ENCODE data around the gene SUSD4. TPM values are rescaled to one million over a fixed set of nuclear protein-coding genes. Genes with fewer than 3 reads are reported as not detected.
A peak's percentile ranks its signal among the peaks of the same experiment; 100 is the strongest.

SUSD4 gene
- total RNA-seq, 2 experiments from 2014 or later, result 1.1 to 1.8 TPM

GRCh38 chr1:223242971-223243370 lies 121.0 kb downstream of the SUSD4 start:
- peaks cover 4% of the 10 kb centered on the region for H3K9me3 Mint-ChIP-seq
- no peaks in the 10 kb centered on the region for H3K27me3 Mint-ChIP-seq (ENCODE audit: low read depth)
- CTCF ChIA-PET, result interaction anchor here (3.1 kb wide), 1 partner anchor 113 kb away, joined by 10 read pairs; no protein-coding TSS in a partner anchor
- no peak overlapping the region for H3K4me3 Mint-ChIP-seq
- peaks cover 32% of the 10 kb centered on the region for H3K4me1 Mint-ChIP-seq (ENCODE audit: low read depth)
- intact Hi-C loops (cut with micrococcal nuclease), result loop anchor here (10.0 kb wide), 1 partner anchor 448 kb away; no protein-coding TSS in a partner anchor
- H3K36me3 Mint-ChIP-seq (ENCODE audit: low read depth), result no peaks in the 10 kb centered on the region
- H3K27ac Mint-ChIP-seq, result no peak overlapping the region
- DNase-seq, result no peak

- intact Hi-C loops (cut with micrococcal nuclease), result loop anchor here (10.0 kb wide), 1 partner anchor 448 kb away; no protein-coding TSS in a partner anchor
- H3K27me3 Mint-ChIP-seq (ENCODE audit: low read depth), result no peaks in the 10 kb centered on the region
- H3K4me1 Mint-ChIP-seq (ENCODE audit: low read depth), result peaks cover 30% of the 10 kb centered on the region
- H3K4me3 Mint-ChIP-seq, result no peak overlapping the region
- DNase-seq, result no peak
- H3K36me3 Mint-ChIP-seq (ENCODE audit: low read depth), result no peaks in the 10 kb centered on the region
- CTCF ChIA-PET, result interaction anchor here (3.1 kb wide), 1 partner anchor 112 kb away, joined by 10 read pairs; no protein-coding TSS in a partner anchor
- no peak overlapping the region for H3K27ac Mint-ChIP-seq
- peaks cover 4% of the 10 kb centered on the region for H3K9me3 Mint-ChIP-seq
These were observed 121.5 kb downstream of the SUSD4 start for GRCh38 chr1:223242382-223242955.

GRCh38 chr1:223240122-223240521 lies 123.9 kb downstream of the SUSD4 start:
- CTCF ChIA-PET, result interaction anchor here (1.3 kb wide), 1 partner anchor 106 kb away, joined by 4 read pairs; no protein-coding TSS in a partner anchor

GRCh38 chr1:223235091-223235490 lies 128.9 kb downstream of the SUSD4 start:
- Mint-ChIP-seq H3K4me3 (no peak overlapping the region), H3K36me3 (ENCODE audit: low read depth) (no peaks in the 10 kb centered on the region), H3K9me3 (peaks cover 13% of the 10 kb centered on the region), H3K27me3 (ENCODE audit: low read depth) (no peaks in the 10 kb centered on the region), H3K4me1 (ENCODE audit: low read depth) (peaks cover 49% of the 10 kb centered on the region), H3K27ac (no peak overlapping the region)
- CTCF ChIA-PET, result interaction anchor here (5.9 kb wide), 1 partner anchor 102 kb away, joined by 28 read pairs; no protein-coding TSS in a partner anchor
- intact Hi-C loops (cut with micrococcal nuclease), result no loop called here
- DNase-seq, result no peak

More at GRCh38 chr1:223240122-223240521, 123.9 kb downstream of the SUSD4 start:
- no peak overlapping the region for H3K27ac Mint-ChIP-seq
- H3K4me1 Mint-ChIP-seq (ENCODE audit: low read depth), result peaks cover 27% of the 10 kb centered on the region
- H3K36me3 Mint-ChIP-seq (ENCODE audit: low read depth), result no peaks in the 10 kb centered on the region
- intact Hi-C loops (cut with micrococcal nuclease), result loop anchor here (10.0 kb wide), 1 partner anchor 445 kb away; no protein-coding TSS in a partner anchor
- no peak for DNase-seq
- H3K9me3 Mint-ChIP-seq, result peaks cover 13% of the 10 kb centered on the region
- no peak overlapping the region for H3K4me3 Mint-ChIP-seq
- no peaks in the 10 kb centered on the region for H3K27me3 Mint-ChIP-seq (ENCODE audit: low read depth)

GRCh38 chr1:223234534-223234933 lies 129.4 kb downstream of the SUSD4 start:
- H3K27me3 Mint-ChIP-seq (ENCODE audit: low read depth), result no peaks in the 10 kb centered on the region
- H3K4me3 Mint-ChIP-seq, result no peak overlapping the region
- peaks cover 54% of the 10 kb centered on the region for H3K4me1 Mint-ChIP-seq (ENCODE audit: low read depth)
- H3K36me3 Mint-ChIP-seq (ENCODE audit: low read depth), result no peaks in the 10 kb centered on the region
- intact Hi-C loops (cut with micrococcal nuclease), result loop anchor here (5.0 kb wide), 2 partner anchors 128 to 598 kb away; partner anchors contain the start of gene SUSD4
- DNase-seq, result no peak
- CTCF ChIA-PET, result interaction anchor here (5.9 kb wide), 1 partner anchor 102 kb away, joined by 28 read pairs; no protein-coding TSS in a partner anchor
- H3K9me3 Mint-ChIP-seq, result peaks cover 13% of the 10 kb centered on the region
- H3K27ac Mint-ChIP-seq, result no peak overlapping the region

GRCh38 chr1:223234170-223234514 lies 129.8 kb downstream of the SUSD4 start:
- intact Hi-C loops (cut with micrococcal nuclease), result loop anchor here (5.0 kb wide), 2 partner anchors 128 to 598 kb away; partner anchors contain the start of gene SUSD4
- Mint-ChIP-seq H3K27ac (no peak overlapping the region), H3K4me3 (no peak overlapping the region), H3K4me1 (ENCODE audit: low read depth) (peaks cover 58% of the 10 kb centered on the region), H3K27me3 (ENCODE audit: low read depth) (no peaks in the 10 kb centered on the region), H3K9me3 (peaks cover 13% of the 10 kb centered on the region), H3K36me3 (ENCODE audit: low read depth) (no peaks in the 10 kb centered on the region)
- CTCF ChIA-PET, result interaction anchor here (5.9 kb wide), 1 partner anchor 101 kb away, joined by 28 read pairs; no protein-coding TSS in a partner anchor
- no peak for DNase-seq

GRCh38 chr1:223233410-223234169 lies 130.4 kb downstream of the SUSD4 start:
- H3K4me1 Mint-ChIP-seq (ENCODE audit: low read depth), result peaks cover 63% of the 10 kb centered on the region
- peak; percentile 39 for DNase-seq
- CTCF ChIA-PET, result interaction anchor here (1.0 to 5.9 kb wide), 3 partner anchors 11 to 125 kb away, joined by 3 to 28 read pairs (median 3); no protein-coding TSS in a partner anchor
- H3K9me3 Mint-ChIP-seq, result peaks cover 10% of the 10 kb centered on the region
- no peaks in the 10 kb centered on the region for H3K27me3 Mint-ChIP-seq (ENCODE audit: low read depth)
- peak overlapping the region; percentile 2 for H3K27ac Mint-ChIP-seq
- intact Hi-C loops (cut with micrococcal nuclease), result loop anchor here (1.0 to 5.0 kb wide), 4 partner anchors 11 to 599 kb away; partner anchors contain the start of gene SUSD4
- no peaks in the 10 kb centered on the region for H3K36me3 Mint-ChIP-seq (ENCODE audit: low read depth)
- H3K4me3 Mint-ChIP-seq, result no peak overlapping the region

- Mint-ChIP-seq H3K27ac (no peak overlapping the region), H3K27me3 (ENCODE audit: low read depth) (no peaks in the 10 kb centered on the region), H3K9me3 (peaks cover 8% of the 10 kb centered on the region), H3K36me3 (ENCODE audit: low read depth) (no peaks in the 10 kb centered on the region), H3K4me3 (no peak overlapping the region), H3K4me1 (ENCODE audit: low read depth) (peaks cover 66% of the 10 kb centered on the region)
- intact Hi-C loops (cut with micrococcal nuclease), result loop anchor here (1.0 to 5.0 kb wide), 4 partner anchors 11 to 599 kb away; partner anchors contain the start of gene SUSD4
- CTCF ChIA-PET, result interaction anchor here (1.0 to 5.9 kb wide), 3 partner anchors 12 to 126 kb away, joined by 3 to 28 read pairs (median 3); no protein-coding TSS in a partner anchor
- no peak for DNase-seq
These were observed 131.0 kb downstream of the SUSD4 start for GRCh38 chr1:223233019-223233409.

GRCh38 chr1:223231581-223231980 lies 132.4 kb downstream of the SUSD4 start:
- no peak for DNase-seq
- Mint-ChIP-seq H3K9me3 (peaks cover 4% of the 10 kb centered on the region), H3K36me3 (ENCODE audit: low read depth) (no peaks in the 10 kb centered on the region), H3K4me3 (no peak overlapping the region), H3K27me3 (ENCODE audit: low read depth) (no peaks in the 10 kb centered on the region), H3K4me1 (ENCODE audit: low read depth) (peaks cover 66% of the 10 kb centered on the region), H3K27ac (no peak overlapping the region)
- CTCF ChIA-PET, result interaction anchor here (5.9 kb wide), 1 partner anchor 99 kb away, joined by 28 read pairs; no protein-coding TSS in a partner anchor
- intact Hi-C loops (cut with micrococcal nuclease), result loop anchor here (5.0 kb wide), 2 partner anchors 131 to 601 kb away; partner anchors contain the start of gene SUSD4

GRCh38 chr1:223231011-223231572 lies 132.9 kb downstream of the SUSD4 start:
- H3K27ac Mint-ChIP-seq, result no peak overlapping the region
- H3K27me3 Mint-ChIP-seq (ENCODE audit: low read depth), result no peaks in the 10 kb centered on the region
- H3K9me3 Mint-ChIP-seq, result peaks cover 3% of the 10 kb centered on the region
- H3K36me3 Mint-ChIP-seq (ENCODE audit: low read depth), result no peaks in the 10 kb centered on the region
- H3K4me1 Mint-ChIP-seq (ENCODE audit: low read depth), result peaks cover 66% of the 10 kb centered on the region
- DNase-seq, result no peak
- no peak overlapping the region for H3K4me3 Mint-ChIP-seq
- intact Hi-C loops (cut with micrococcal nuclease), result loop anchor here (5.0 kb wide), 2 partner anchors 131 to 601 kb away; partner anchors contain the start of gene SUSD4
- CTCF ChIA-PET, result interaction anchor here (1.0 to 5.9 kb wide), 2 partner anchors 98 to 101 kb away, joined by 3 to 28 read pairs; no protein-coding TSS in a partner anchor

- H3K9me3 Mint-ChIP-seq, result no peaks in the 10 kb centered on the region
- peak; percentile 43 for DNase-seq
- peak overlapping the region; percentile 26 for H3K4me3 Mint-ChIP-seq
- H3K27ac Mint-ChIP-seq, result peak overlapping the region; percentile 74
- CTCF ChIA-PET, result interaction anchor here (1.0 to 5.9 kb wide), 3 partner anchors 49 to 101 kb away, joined by 3 to 28 read pairs (median 3); no protein-coding TSS in a partner anchor
- peaks cover 66% of the 10 kb centered on the region for H3K4me1 Mint-ChIP-seq (ENCODE audit: low read depth)
- no peaks in the 10 kb centered on the region for H3K27me3 Mint-ChIP-seq (ENCODE audit: low read depth)
- intact Hi-C loops (cut with micrococcal nuclease), result loop anchor here (1.0 to 5.0 kb wide), 3 partner anchors 40 to 602 kb away; partner anchors contain the start of gene SUSD4
- no peaks in the 10 kb centered on the region for H3K36me3 Mint-ChIP-seq (ENCODE audit: low read depth)
These were observed 133.7 kb downstream of the SUSD4 start for GRCh38 chr1:223230161-223230881.
